ENCODE data around the gene SSBP3.

GRCh38 chr1:54287801-54288211, 118.4 kb downstream of the SSBP3 start:
- TF ChIP-seq CTCF (conservative IDR thresholded peaks at IDR 0.05; ENCODE audit: low read length) (no peak), EZH2phosphoT487 (IDR thresholded peaks at IDR 0.05; ENCODE audit: borderline replicate concordance, low read depth, low read length) (no peak)
